ENCODE measurements around the gene TRIM41. TPM values are rescaled to one million over a fixed set of nuclear protein-coding genes. Genes with fewer than 3 reads are reported as not detected.
A peak's percentile ranks its signal among the peaks of the same experiment; 100 is the strongest.

Gene TRIM41
- total and polyA plus RNA-seq, 2 of the 13 experiments (the other 11 are each of a cell fraction or from before 2014, with no cell fraction given) = 10.2 to 16.7 TPM

GRCh38 chr5:181204826-181205760 lies 18.0 kb upstream of the TRIM41 start, which contains the start of gene TRIM7:
TRIM7 (minus strand) TSS chr5:181205196; CDS start chr5:181205110, 86 bp downstream.
- 7% methylated on average over 22 of the region's 94 CpGs for WGBS (ENCODE audit: low lambda C conversion rate)
- Histone ChIP-seq H3K36me3 (replicated peaks in 1 of 2; ENCODE audit: control insufficient read depth in 1 of 2, insufficient read depth in 2 of 2, low read length in 2 of 2) (no peaks in the 10 kb centered on the region), H3K4me1 (ENCODE audit: insufficient read depth, low read length) (peaks cover 38% of the 10 kb centered on the region), H3K4me2 (ENCODE audit: low read depth, low read length) (peak within 1 kb of the TSS; percentile 97), H3K27ac (ENCODE audit: extremely low read length, insufficient read depth, low read length) (no peak within 1 kb of the TSS), H4K20me1 (ENCODE audit: insufficient read depth, low read length) (no peaks in the 10 kb centered on the region), H3K9me3 (ENCODE audit: low read length) (no peaks in the 10 kb centered on the region), H3K27me3 (ENCODE audit: control insufficient read depth in 1 of 2, insufficient read depth in 2 of 2, low read length in 2 of 2) (peaks cover 4 to 58% of the 10 kb centered on the region in 2 experiments; a peak in 4 of 5 replicates), H3K79me2 (ENCODE audit: insufficient read depth, low read length) (no peaks in the 10 kb centered on the region), H3K9ac (ENCODE audit: insufficient read depth, low read depth, low read length) (peak within 1 kb of the TSS; percentile 3; the same call in 1 of the 2 replicates), H2AFZ (ENCODE audit: low read length) (no peak within 1 kb of the TSS), H3K4me3 (replicated peaks in 1 of 3; ENCODE audit: insufficient read depth in 1 of 3, low read depth in 2 of 3, low read length in 3 of 3) (peak within 1 kb of the TSS; percentile 56 to 82 (median 67))
- DNase-seq (ENCODE audit: low spot score) (no peak), ATAC-seq (peak; percentile 14), FAIRE-seq (no peak)
- in situ Hi-C loops (cut with HindIII; ENCODE audit: extremely low pct_ligation_motif_present, low pct_unique_long_range_greater_than_20kb) = no loop called here
- intact Hi-C loops (cut with micrococcal nuclease; ENCODE audit: unreplicated experiment) = no loop called here
- ChIA-PET CTCF (ENCODE audit: low intra/inter-chr PET ratio, low total read pairs) (no interaction called here), POLR2A (interaction anchor here (1.2 to 7.4 kb wide), 3 partner anchors 13 to 18 kb away, joined by 3 to 104 read pairs (median 19); no protein-coding TSS in a partner anchor)
- BruUV-seq (replicated peaks) = no TSS peak
- peak; percentile 36; the same call in 1 of the 2 replicates for TF ChIP-seq GABPB1 (CRISPR knock-in tag; IDR thresholded peaks at IDR 0.05)
- TF ChIP-seq, protein P1, sequence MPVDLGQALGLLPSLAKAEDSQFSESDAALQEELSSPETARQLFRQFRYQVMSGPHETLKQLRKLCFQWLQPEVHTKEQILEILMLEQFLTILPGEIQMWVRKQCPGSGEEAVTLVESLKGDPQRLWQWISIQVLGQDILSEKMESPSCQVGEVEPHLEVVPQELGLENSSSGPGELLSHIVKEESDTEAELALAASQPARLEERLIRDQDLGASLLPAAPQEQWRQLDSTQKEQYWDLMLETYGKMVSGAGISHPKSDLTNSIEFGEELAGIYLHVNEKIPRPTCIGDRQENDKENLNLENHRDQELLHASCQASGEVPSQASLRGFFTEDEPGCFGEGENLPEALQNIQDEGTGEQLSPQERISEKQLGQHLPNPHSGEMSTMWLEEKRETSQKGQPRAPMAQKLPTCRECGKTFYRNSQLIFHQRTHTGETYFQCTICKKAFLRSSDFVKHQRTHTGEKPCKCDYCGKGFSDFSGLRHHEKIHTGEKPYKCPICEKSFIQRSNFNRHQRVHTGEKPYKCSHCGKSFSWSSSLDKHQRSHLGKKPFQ (CRISPR knock-in tag; IDR thresholded peaks at IDR 0.05; ENCODE audit: insufficient replicate concordance) = no peak
- TF ChIP-seq ZNF777 (CRISPR knock-in tag; IDR thresholded peaks at IDR 0.05) = peak; percentile 93
- TF ChIP-seq, protein P2, sequence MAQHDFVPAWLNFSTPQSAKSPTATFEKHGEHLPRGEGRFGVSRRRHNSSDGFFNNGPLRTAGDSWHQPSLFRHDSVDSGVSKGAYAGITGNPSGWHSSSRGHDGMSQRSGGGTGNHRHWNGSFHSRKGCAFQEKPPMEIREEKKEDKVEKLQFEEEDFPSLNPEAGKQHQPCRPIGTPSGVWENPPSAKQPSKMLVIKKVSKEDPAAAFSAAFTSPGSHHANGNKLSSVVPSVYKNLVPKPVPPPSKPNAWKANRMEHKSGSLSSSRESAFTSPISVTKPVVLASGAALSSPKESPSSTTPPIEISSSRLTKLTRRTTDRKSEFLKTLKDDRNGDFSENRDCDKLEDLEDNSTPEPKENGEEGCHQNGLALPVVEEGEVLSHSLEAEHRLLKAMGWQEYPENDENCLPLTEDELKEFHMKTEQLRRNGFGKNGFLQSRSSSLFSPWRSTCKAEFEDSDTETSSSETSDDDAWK (CRISPR knock-in tag; IDR thresholded peaks at IDR 0.05) = no peak
- TF ChIP-seq ZFP82 (CRISPR knock-in tag; IDR thresholded peaks at IDR 0.05; ENCODE audit: borderline replicate concordance) = no peak
- 0 out of 2 replicates have a peak, but pooled peaks have one; percentile 38 for TF ChIP-seq ZNF451 (CRISPR knock-in tag; IDR thresholded peaks at IDR 0.05)
- no peak for TF ChIP-seq ISL2 (CRISPR knock-in tag; IDR thresholded peaks at IDR 0.05)
- no peak for TF ChIP-seq SP1 (IDR thresholded peaks at IDR 0.05)
- no peak for TF ChIP-seq SP1 (CRISPR knock-in tag; IDR thresholded peaks at IDR 0.05)
- no peak for TF ChIP-seq KLF11 (CRISPR knock-in tag; IDR thresholded peaks at IDR 0.05)
- TF ChIP-seq, protein P3, sequence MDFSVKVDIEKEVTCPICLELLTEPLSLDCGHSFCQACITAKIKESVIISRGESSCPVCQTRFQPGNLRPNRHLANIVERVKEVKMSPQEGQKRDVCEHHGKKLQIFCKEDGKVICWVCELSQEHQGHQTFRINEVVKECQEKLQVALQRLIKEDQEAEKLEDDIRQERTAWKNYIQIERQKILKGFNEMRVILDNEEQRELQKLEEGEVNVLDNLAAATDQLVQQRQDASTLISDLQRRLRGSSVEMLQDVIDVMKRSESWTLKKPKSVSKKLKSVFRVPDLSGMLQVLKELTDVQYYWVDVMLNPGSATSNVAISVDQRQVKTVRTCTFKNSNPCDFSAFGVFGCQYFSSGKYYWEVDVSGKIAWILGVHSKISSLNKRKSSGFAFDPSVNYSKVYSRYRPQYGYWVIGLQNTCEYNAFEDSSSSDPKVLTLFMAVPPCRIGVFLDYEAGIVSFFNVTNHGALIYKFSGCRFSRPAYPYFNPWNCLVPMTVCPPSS (IDR thresholded peaks at IDR 0.05) = no peak
- no peak for TF ChIP-seq RAD51 (IDR thresholded peaks at IDR 0.05; ENCODE audit: borderline replicate concordance)
- TF ChIP-seq, protein P4, sequence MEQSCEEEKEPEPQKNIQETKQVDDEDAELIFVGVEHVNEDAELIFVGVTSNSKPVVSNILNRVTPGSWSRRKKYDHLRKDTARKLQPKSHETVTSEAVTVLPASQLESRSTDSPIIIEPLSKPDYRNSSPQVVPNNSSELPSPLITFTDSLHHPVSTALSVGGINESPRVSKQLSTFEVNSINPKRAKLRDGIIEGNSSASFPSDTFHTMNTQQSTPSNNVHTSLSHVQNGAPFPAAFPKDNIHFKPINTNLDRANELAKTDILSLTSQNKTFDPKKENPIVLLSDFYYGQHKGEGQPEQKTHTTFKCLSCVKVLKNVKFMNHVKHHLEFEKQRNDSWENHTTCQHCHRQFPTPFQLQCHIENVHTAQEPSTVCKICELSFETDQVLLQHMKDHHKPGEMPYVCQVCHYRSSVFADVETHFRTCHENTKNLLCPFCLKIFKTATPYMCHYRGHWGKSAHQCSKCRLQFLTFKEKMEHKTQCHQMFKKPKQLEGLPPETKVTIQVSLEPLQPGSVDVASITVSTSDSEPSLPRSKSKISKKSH (CRISPR knock-in tag; IDR thresholded peaks at IDR 0.05; ENCODE audit: borderline replicate concordance) = peak; percentile 41; the same call in 1 of the 2 replicates
- TF ChIP-seq ZKSCAN1 (IDR thresholded peaks at IDR 0.05; ENCODE audit: low read length) = no peak
- TF ChIP-seq HMGXB4 (CRISPR knock-in tag; IDR thresholded peaks at IDR 0.05; ENCODE audit: borderline replicate concordance in 1 of 2, low read depth in 1 of 2) = peak in 1 of 2 experiments; percentile 29; a peak in 1 of 4 replicates
